MV-4-11 (cell line): ENCODE data around the gene GAB3.
"Not testable (repeated sequence)": the region's sequence is repeated elsewhere in the genome, so short reads cannot be mapped to it uniquely, and the experiment has no call there.

ENCODE experiments used
- DNase-seq: peaks from one replicate; lab custom pipeline; 2025; lab: John Stamatoyannopoulos, UW

The GAB3 gene

GRCh38 chrX:154720067-154720466 lies 30.8 kb downstream of the GAB3 start:
- DNase-seq: no peak

- peak; percentile 85 for DNase-seq
These were observed 31.7 kb downstream of the GAB3 start for GRCh38 chrX:154719132-154719675.

- peak; percentile 84 for DNase-seq
These were observed 32.3 kb downstream of the GAB3 start for GRCh38 chrX:154718616-154719015.

GRCh38 chrX:154717824-154718223 lies 33.1 kb downstream of the GAB3 start:
- DNase-seq: peak; percentile 88

- DNase-seq: no peak
These were observed 35.1 kb downstream of the GAB3 start for GRCh38 chrX:154715825-154716224.

GRCh38 chrX:154714925-154715324 lies 36.0 kb downstream of the GAB3 start:
- DNase-seq: peak; percentile 35

- peak; percentile 46 for DNase-seq
These were observed 37.8 kb downstream of the GAB3 start for GRCh38 chrX:154712781-154713740.

- no peak for DNase-seq
These were observed 39.6 kb downstream of the GAB3 start for GRCh38 chrX:154711264-154711663.

GRCh38 chrX:154710309-154710708 lies 40.6 kb downstream of the GAB3 start:
- no peak for DNase-seq

GRCh38 chrX:154698630-154699248 lies 52.1 kb downstream of the GAB3 start:
- DNase-seq: no peak

- DNase-seq: peak; percentile 39
These were observed 54.2 kb downstream of the GAB3 start for GRCh38 chrX:154696676-154697045.

- DNase-seq: peak; percentile 64
These were observed 54.8 kb downstream of the GAB3 start for GRCh38 chrX:154695911-154696675.

GRCh38 chrX:154693394-154693793 lies 57.5 kb downstream of the GAB3 start:
- DNase-seq: no peak

- DNase-seq: not testable (repeated sequence)
These were observed 60.4 kb downstream of the GAB3 start for GRCh38 chrX:154690438-154690837.

- DNase-seq: not testable (repeated sequence)
These were observed 78.8 kb downstream of the GAB3 start for GRCh38 chrX:154672084-154672483.

GRCh38 chrX:154670848-154671247 lies 80.0 kb downstream of the GAB3 start:
- not testable (repeated sequence) for DNase-seq

GRCh38 chrX:154661899-154662298 lies 89.0 kb downstream of the GAB3 start:
- DNase-seq: peak; percentile 69

- peak; percentile 88 for DNase-seq
These were observed 89.7 kb downstream of the GAB3 start for GRCh38 chrX:154661170-154661569.

- no peak for DNase-seq
These were observed 90.3 kb downstream of the GAB3 start for GRCh38 chrX:154660541-154660940.

- no peak for DNase-seq
These were observed 91.9 kb downstream of the GAB3 start for GRCh38 chrX:154658957-154659356.

- no peak for DNase-seq
These were observed 92.7 kb downstream of the GAB3 start for GRCh38 chrX:154658187-154658586.

GRCh38 chrX:154657226-154657805 lies 93.6 kb downstream of the GAB3 start:
- no peak for DNase-seq
